CD14-positive monocyte (primary cell): ENCODE results near the gene CUL7. TPM values are rescaled to one million over a fixed set of nuclear protein-coding genes. Genes with fewer than 3 reads are reported as not detected.

Source experiments
- DNase-seq, 3 donors: peaks; one replicate each; pipeline ENCODE4 v3.0.0-alpha.2; 2011 to 2022
- H2AFZ ChIP-seq: 2 replicates; pipeline ENCODE4 v1.6.0; 2012; ENCODE audit warnings: mild to moderate bottlenecking, low read depth, low read length, inconsistent platforms; ENCODE audit not compliant: insufficient read depth, poor library complexity, severe bottlenecking
- H3K27ac ChIP-seq, 2 donors: 1 replicate in 1 of 2; 2 replicates in 1 of 2; pipeline ENCODE4 v1.5.1; 2012 to 2013; ENCODE audit warnings: low read length in 2 of 2, control low read depth in 1 of 2, inconsistent platforms in 1 of 2, low read depth in 1 of 2, mild to moderate bottlenecking in 1 of 2
- H3K27me3 ChIP-seq, 2 donors: one replicate each; pipeline versions ENCODE4 v1.6.0 to v1.6.1; 2011 to 2013; ENCODE audit warnings: low read length in 2 of 2; ENCODE audit not compliant: control insufficient read depth in 2 of 2, insufficient read depth in 2 of 2
- H3K36me3 ChIP-seq, 2 donors: replicated peaks in 1 of 2; 1 replicate in 1 of 2; 2 replicates in 1 of 2; pipeline versions ENCODE4 v1.5.1 to v1.6.1; 2012 to 2013; ENCODE audit warnings: low read length in 2 of 2, control low read depth in 1 of 2, inconsistent platforms in 1 of 2, mild to moderate bottlenecking in 1 of 2; ENCODE audit not compliant: insufficient read depth in 2 of 2, control insufficient read depth in 1 of 2
- H3K4me1 ChIP-seq, 2 donors: 1 replicate in 1 of 2; 2 replicates in 1 of 2; pipeline versions ENCODE4 v1.5.1 to v1.6.1; 2012 to 2013; ENCODE audit warnings: low read length in 2 of 2, control low read depth in 1 of 2, inconsistent platforms in 1 of 2, mild to moderate bottlenecking in 1 of 2, moderate library complexity in 1 of 2; ENCODE audit not compliant: insufficient read depth in 2 of 2, control insufficient read depth in 1 of 2
- H3K4me2 ChIP-seq: replicated peaks from 2 replicates; pipeline ENCODE3; 2012; ENCODE audit warnings: low read length, moderate library complexity, mild to moderate bottlenecking; ENCODE audit not compliant: poor library complexity, severe bottlenecking; ENCODE audit errors: extremely low read depth
- H3K4me3 ChIP-seq, 3 experiments: fragments of 200-600 bp in 1 of 3; sonication (generic) in 1 of 3; replicated peaks in 1 of 3; 1 replicate in 2 of 3; 2 replicates in 1 of 3; pipeline ENCODE4 v1.5.1; 2011 to 2013; ENCODE audit warnings: low read length in 3 of 3, mild to moderate bottlenecking in 3 of 3, control low read depth in 2 of 3, low read depth in 2 of 3, inconsistent platforms in 1 of 3, moderate library complexity in 1 of 3
- H3K79me2 ChIP-seq: 2 replicates; pipeline ENCODE4 v1.6.0; 2012; ENCODE audit warnings: mild to moderate bottlenecking, control low read depth, inconsistent platforms, low read length, moderate library complexity; ENCODE audit not compliant: insufficient read depth
- H3K9ac ChIP-seq: 2 replicates; pipeline ENCODE4 v1.6.0; 2017; ENCODE audit warnings: low read length, mild to moderate bottlenecking; ENCODE audit not compliant: insufficient read depth, poor library complexity, severe bottlenecking
- H3K9me3 ChIP-seq, 2 donors: replicated peaks in 1 of 2; 1 replicate in 1 of 2; 2 replicates in 1 of 2; pipeline versions ENCODE4 v1.5.1 to v1.6.1; 2012 to 2013; ENCODE audit warnings: low read length in 2 of 2, control low read depth in 1 of 2; ENCODE audit not compliant: control insufficient read depth in 1 of 2, insufficient read depth in 1 of 2
- H4K20me1 ChIP-seq: 2 replicates; pipeline ENCODE4 v1.6.0; 2012; ENCODE audit warnings: mild to moderate bottlenecking, low read length, control low read depth, moderate library complexity; ENCODE audit not compliant: insufficient read depth
- H3K27ac Mint-ChIP-seq, 7 donors: one replicate each; pipeline ENCODE4 v1.8.0; 2020; ENCODE audit warnings: mild to moderate bottlenecking in 7 of 7, mixed read lengths in 7 of 7, moderate library complexity in 6 of 7, inconsistent platforms in 2 of 7
- H3K27me3 Mint-ChIP-seq, 3 donors: one replicate each; pipeline ENCODE4 v1.8.0; 2021 to 2022; ENCODE audit warnings: low read depth in 3 of 3, mild to moderate bottlenecking in 3 of 3, mixed read lengths in 3 of 3, moderate library complexity in 3 of 3, inconsistent platforms in 1 of 3
- H3K36me3 Mint-ChIP-seq, 2 donors: one replicate each; pipeline ENCODE4 v1.8.0; 2020; ENCODE audit warnings: mixed read lengths in 2 of 2, inconsistent platforms in 1 of 2, mild to moderate bottlenecking in 1 of 2
- H3K4me1 Mint-ChIP-seq: one replicate; pipeline ENCODE4 v1.8.0; 2020; ENCODE audit warnings: mild to moderate bottlenecking, mixed read lengths
- H3K4me3 Mint-ChIP-seq, 2 donors: one replicate each; pipeline ENCODE4 v1.8.0; 2020; ENCODE audit warnings: mild to moderate bottlenecking in 2 of 2, mixed read lengths in 2 of 2, moderate library complexity in 1 of 2
- H3K9me3 Mint-ChIP-seq, 7 donors: one replicate each; pipeline ENCODE4 v1.8.0; 2020 to 2022; ENCODE audit warnings: mixed read lengths in 7 of 7, mild to moderate bottlenecking in 6 of 7, moderate library complexity in 6 of 7, inconsistent platforms in 2 of 7
- WGBS: methylation state at CpG from one replicate; pipeline ENCODE4 v1.1.5; 2013; ENCODE audit warnings: missing lambda C conversion rate; ENCODE audit not compliant: insufficient coverage; 5-methylcytosine and 5-hydroxymethylcytosine counted together
- intact Hi-C, 2 donors: fragments of 100-400 bp; cut with micrococcal nuclease; formaldehyde crosslinking; loops; one replicate each; pipeline versions ENCODE4 v1.15.0 to v1.15.1; 2023
- polyA plus RNA-seq, 3 donors: library from polyadenylated mRNA; depleted of rRNA in 1 of 3; unstranded in 2 of 3; stranded (reverse) in 1 of 3; fragments of 300-500 nt in 2 of 3; fragments of >200 nt in 1 of 3; fragmentation: Illumina TruSeq in 2 of 3; gene quantifications; 1 replicate in 2 of 3; 2 replicates in 1 of 3; pipeline ENCODE4 v1.2.3, GENCODE V29; 2012 to 2021
- TF ChIP-seq, protein P1 (sequence below): fragments of 200-600 bp; IDR thresholded peaks from one replicate; pipeline ENCODE4 v1.8.0; 2022; ENCODE audit warnings: antibody characterized with exemption, mild to moderate bottlenecking

Gene CUL7
- polyA plus RNA-seq, 3 donors, result 1.2 to 11.6 (median 2.4) TPM

GRCh38 chr6:42989923-42990322, 63.7 kb downstream of the CUL7 start:
- Mint-ChIP-seq H3K9me3 (no peaks in the 10 kb centered on the region), H3K27ac (no peak overlapping the region)

DNA sequence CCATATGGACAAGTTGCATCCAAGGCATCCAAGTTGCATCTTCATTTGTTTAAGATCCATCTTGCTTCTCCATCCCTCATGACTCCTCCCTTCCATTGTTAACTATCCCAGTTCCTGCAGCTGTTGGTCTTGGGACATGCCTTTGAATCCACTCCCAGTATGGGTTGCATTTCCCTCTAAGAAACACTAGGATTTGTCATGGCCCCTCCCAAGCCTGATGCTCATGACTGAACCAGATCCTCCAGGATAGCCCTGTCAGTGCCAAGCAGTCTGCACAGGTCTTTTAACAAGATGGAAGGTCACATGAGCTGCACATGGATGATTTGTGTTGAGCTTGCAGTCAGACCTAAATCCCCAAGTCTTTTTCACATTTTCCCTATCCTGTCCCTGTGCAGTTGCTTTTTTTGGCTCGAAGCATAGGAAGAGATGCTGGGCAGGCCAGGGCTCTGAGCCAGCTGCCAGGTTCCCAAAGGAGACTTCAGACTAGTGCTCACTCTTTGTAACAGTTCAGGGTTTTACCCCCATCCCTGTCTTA, 65.1 kb downstream of the CUL7 start:
- Mint-ChIP-seq H3K27me3 (peaks cover 0 to 4% (median 0%) of the 10 kb centered on the region in 3 donors), H3K27ac (peak overlapping the region in 1 of 7 donors; percentile 26), H3K36me3 (peaks cover 24 to 53% of the 10 kb centered on the region in 2 donors), H3K4me3 (no peak overlapping the region), H3K9me3 (no peaks in the 10 kb centered on the region), H3K4me1 (peaks cover 40% of the 10 kb centered on the region)
- no peak overlapping the region for H3K27ac ChIP-seq
- H3K9ac ChIP-seq, result no peak overlapping the region
- H3K4me2 ChIP-seq, result no peak overlapping the region
- no peaks in the 10 kb centered on the region for H3K27me3 ChIP-seq
- no peak for DNase-seq
- no peaks in the 10 kb centered on the region for H3K9me3 ChIP-seq
- H3K79me2 ChIP-seq, result peaks cover 34% of the 10 kb centered on the region
- 100% methylated on average over 1 of the region's 1 CpG for WGBS
- peaks cover 17% of the 10 kb centered on the region for H4K20me1 ChIP-seq
- H3K36me3 ChIP-seq, result peaks cover 23 to 37% of the 10 kb centered on the region in 2 donors
- H2AFZ ChIP-seq, result no peak overlapping the region
- TF ChIP-seq, protein P1, sequence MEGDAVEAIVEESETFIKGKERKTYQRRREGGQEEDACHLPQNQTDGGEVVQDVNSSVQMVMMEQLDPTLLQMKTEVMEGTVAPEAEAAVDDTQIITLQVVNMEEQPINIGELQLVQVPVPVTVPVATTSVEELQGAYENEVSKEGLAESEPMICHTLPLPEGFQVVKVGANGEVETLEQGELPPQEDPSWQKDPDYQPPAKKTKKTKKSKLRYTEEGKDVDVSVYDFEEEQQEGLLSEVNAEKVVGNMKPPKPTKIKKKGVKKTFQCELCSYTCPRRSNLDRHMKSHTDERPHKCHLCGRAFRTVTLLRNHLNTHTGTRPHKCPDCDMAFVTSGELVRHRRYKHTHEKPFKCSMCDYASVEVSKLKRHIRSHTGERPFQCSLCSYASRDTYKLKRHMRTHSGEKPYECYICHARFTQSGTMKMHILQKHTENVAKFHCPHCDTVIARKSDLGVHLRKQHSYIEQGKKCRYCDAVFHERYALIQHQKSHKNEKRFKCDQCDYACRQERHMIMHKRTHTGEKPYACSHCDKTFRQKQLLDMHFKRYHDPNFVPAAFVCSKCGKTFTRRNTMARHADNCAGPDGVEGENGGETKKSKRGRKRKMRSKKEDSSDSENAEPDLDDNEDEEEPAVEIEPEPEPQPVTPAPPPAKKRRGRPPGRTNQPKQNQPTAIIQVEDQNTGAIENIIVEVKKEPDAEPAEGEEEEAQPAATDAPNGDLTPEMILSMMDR, result no peak
- intact Hi-C loops, result no loop called here
- H3K4me3 ChIP-seq, result no peak overlapping the region
- peaks cover 13 to 19% of the 10 kb centered on the region in 2 donors for H3K4me1 ChIP-seq

More at GRCh38 chr6:42989923-42990322, 63.7 kb downstream of the CUL7 start:
- Mint-ChIP-seq H3K4me1 (peaks cover 35% of the 10 kb centered on the region), H3K36me3 (peaks cover 24 to 64% of the 10 kb centered on the region in 2 donors), H3K4me3 (no peak overlapping the region), H3K27me3 (peaks cover 0 to 4% (median 0%) of the 10 kb centered on the region in 3 donors)
- H3K9ac ChIP-seq, result no peak overlapping the region
- no peak for DNase-seq
- H3K27me3 ChIP-seq, result no peaks in the 10 kb centered on the region
- peaks cover 17% of the 10 kb centered on the region for H4K20me1 ChIP-seq
- intact Hi-C loops, result no loop called here
- H3K79me2 ChIP-seq, result peaks cover 30% of the 10 kb centered on the region
- no peak overlapping the region for H3K27ac ChIP-seq
- no peaks in the 10 kb centered on the region for H3K9me3 ChIP-seq
- H3K4me2 ChIP-seq, result no peak overlapping the region
- TF ChIP-seq, protein P1, result no peak
- H3K4me1 ChIP-seq, result peaks cover 8 to 12% of the 10 kb centered on the region in 2 donors
- H3K36me3 ChIP-seq, result peaks cover 23 to 37% of the 10 kb centered on the region in 2 donors
- 80% methylated on average over 2 of the region's 5 CpGs for WGBS
- H3K4me3 ChIP-seq, result no peak overlapping the region
- no peak overlapping the region for H2AFZ ChIP-seq

Other genes with a start within 250 kb of the CUL7 start
- gene RPL7L1, start 174.2 kb downstream of the CUL7 start, polyA plus RNA-seq, result 10 to 100 TPM in 2 of 3 donors, 1 to 10 TPM in 1; 7.6 to 35.5 (median 29.7) TPM
- gene PTCRA, start 137.8 kb downstream of the CUL7 start, polyA plus RNA-seq, result under 1 TPM; 0.27 to 0.83 (median 0.55) TPM
- gene CNPY3, start 124.4 kb downstream of the CUL7 start, polyA plus RNA-seq, result 100 to 1,000 TPM; 237 to 295 (median 262) TPM
- 1 to 10 TPM in 1 of 3 donors, under 1 TPM in 2; 0.17 to 7.8 (median 0.31) TPM for gene GNMT, start 93.1 kb downstream of the CUL7 start, polyA plus RNA-seq
- 10 to 100 TPM; 10.6 to 16.2 (median 15.5) TPM for gene PEX6, start 74.7 kb downstream of the CUL7 start, polyA plus RNA-seq
- 10 to 100 TPM; 10.3 to 24.9 (median 14.9) TPM for gene PPP2R5D, start 69.3 kb downstream of the CUL7 start, polyA plus RNA-seq
- gene MEA1, start 39.9 kb downstream of the CUL7 start, polyA plus RNA-seq, result 10 to 100 TPM; 31.0 to 59.6 (median 58.8) TPM
- gene KLHDC3, start 39.6 kb downstream of the CUL7 start, polyA plus RNA-seq, result 100 to 1,000 TPM in 2 of 3 donors, 10 to 100 TPM in 1; 51.9 to 141 (median 106) TPM
- gene RRP36, start 32.2 kb downstream of the CUL7 start, polyA plus RNA-seq, result 10 to 100 TPM; 26.6 to 52.5 (median 43.3) TPM
- gene MRPL2, start 5.6 kb upstream of the CUL7 start, polyA plus RNA-seq, result 10 to 100 TPM; 23.9 to 26.9 (median 26.3) TPM
- gene KLC4, start 5.8 kb upstream of the CUL7 start, polyA plus RNA-seq, result 10 to 100 TPM in 1 of 3 donors, 1 to 10 TPM in 2; 6.0 to 16.2 (median 6.1) TPM
- gene PTK7, start 22.5 kb upstream of the CUL7 start, polyA plus RNA-seq, result under 1 TPM in 1 of 3 donors, not detected in 2; 0.19 TPM
- 10 to 100 TPM in 1 of 3 donors, 1 to 10 TPM in 2; 3.6 to 26.9 (median 3.8) TPM for gene SRF, start 117.4 kb upstream of the CUL7 start, polyA plus RNA-seq
- gene CUL9, start 128.3 kb upstream of the CUL7 start, polyA plus RNA-seq, result 10 to 100 TPM in 1 of 3 donors, 1 to 10 TPM in 2; 2.9 to 68.8 (median 3.8) TPM
- 10 to 100 TPM; 31.9 to 55.4 (median 42.7) TPM for gene DNPH1, start 175.6 kb upstream of the CUL7 start, polyA plus RNA-seq
- gene TTBK1, start 189.6 kb upstream of the CUL7 start, polyA plus RNA-seq, result not detected
- not detected for gene SLC22A7, start 244.4 kb upstream of the CUL7 start, polyA plus RNA-seq